Measurements from ENCODE around the gene GAN.
"Not testable (repeated sequence)": the region's sequence is repeated elsewhere in the genome, so short reads cannot be mapped to it uniquely, and the experiment has no call there.

GAN gene

GRCh38 chr16:81307770-81308169 is 7.0 kb upstream of the GAN start:
- no peak for FAIRE-seq
- no peak for DNase-seq (ENCODE audit: insufficient read length, low spot score)

- no peak for DNase-seq (ENCODE audit: insufficient read length, low spot score)
- FAIRE-seq = no peak
Observed at GRCh38 chr16:81310045-81310644, 4.6 kb upstream of the GAN start.

GRCh38 chr16:81311762-81312161 is 3.0 kb upstream of the GAN start:
- no peak for FAIRE-seq
- no peak for DNase-seq (ENCODE audit: insufficient read length, low spot score)

- no peak for FAIRE-seq
- no peak for DNase-seq (ENCODE audit: insufficient read length, low spot score)
Observed at GRCh38 chr16:81313701-81314602, 810 bp upstream of the GAN start.

GRCh38 chr16:81315271-81316175 is 761 bp downstream of the GAN start:
- peak; percentile 34 for DNase-seq (ENCODE audit: insufficient read length, low spot score)
- FAIRE-seq = peak; percentile 40

- no peak for DNase-seq (ENCODE audit: insufficient read length, low spot score)
- no peak for FAIRE-seq
Observed at GRCh38 chr16:81316176-81316496, 1.4 kb downstream of the GAN start.

GRCh38 chr16:81318711-81319110 is 3.9 kb downstream of the GAN start:
- DNase-seq (ENCODE audit: insufficient read length, low spot score) (no peak), FAIRE-seq (no peak)

- DNase-seq (ENCODE audit: insufficient read length, low spot score) (no peak), FAIRE-seq (no peak)
Observed at GRCh38 chr16:81319221-81319912, 4.6 kb downstream of the GAN start.

GRCh38 chr16:81321039-81321438 is 6.3 kb downstream of the GAN start:
- DNase-seq (ENCODE audit: insufficient read length, low spot score) = no peak
- no peak for FAIRE-seq

GRCh38 chr16:81321536-81321935 is 6.8 kb downstream of the GAN start:
- DNase-seq (ENCODE audit: insufficient read length, low spot score) (no peak), FAIRE-seq (no peak)

GRCh38 chr16:81324808-81325207 is 10.0 kb downstream of the GAN start:
- FAIRE-seq (no peak), DNase-seq (ENCODE audit: insufficient read length, low spot score) (no peak)

- FAIRE-seq (no peak), DNase-seq (ENCODE audit: insufficient read length, low spot score) (no peak)
Observed at GRCh38 chr16:81327011-81327410, 12.2 kb downstream of the GAN start.

GRCh38 chr16:81327447-81328196 is 12.9 kb downstream of the GAN start:
- no peak for FAIRE-seq
- no peak for DNase-seq (ENCODE audit: insufficient read length, low spot score)

- FAIRE-seq = no peak
- no peak for DNase-seq (ENCODE audit: insufficient read length, low spot score)
Observed at GRCh38 chr16:81329947-81330346, 15.2 kb downstream of the GAN start.

- DNase-seq (ENCODE audit: insufficient read length, low spot score) = no peak
- no peak for FAIRE-seq
Observed at GRCh38 chr16:81333356-81333755, 18.6 kb downstream of the GAN start.

- no peak for DNase-seq (ENCODE audit: insufficient read length, low spot score)
- FAIRE-seq = no peak
Observed at GRCh38 chr16:81335669-81336068, 20.9 kb downstream of the GAN start.

- FAIRE-seq = no peak
- no peak for DNase-seq (ENCODE audit: insufficient read length, low spot score)
Observed at GRCh38 chr16:81337097-81337496, 22.3 kb downstream of the GAN start.

GRCh38 chr16:81345172-81345571 is 30.4 kb downstream of the GAN start:
- DNase-seq (ENCODE audit: insufficient read length, low spot score); FAIRE-seq: not testable (repeated sequence)

GRCh38 chr16:81347425-81347824 is 32.7 kb downstream of the GAN start:
- DNase-seq (ENCODE audit: insufficient read length, low spot score) (no peak), FAIRE-seq (no peak)

Data from GM19239 (cell line).